Activated CD4-positive, alpha-beta T cell treated with anti-CD3 and anti-CD28 coated beads, Interleukin-2, Interleukin-4, amounts not matched to agents 100 ng/mL and 50 ng/mL, durations not matched to agents 16 hours and 8 hours (primary cell): Measurements from ENCODE around the gene IL20RB.
A peak's percentile ranks its signal among the peaks of the same experiment; 100 is the strongest.

ENCODE experiments used
- DNase-seq: peaks from one replicate; pipeline ENCODE4 v3.0.0-alpha.2; 2020; ENCODE audit warnings: low spot score

IL20RB gene

DNA sequence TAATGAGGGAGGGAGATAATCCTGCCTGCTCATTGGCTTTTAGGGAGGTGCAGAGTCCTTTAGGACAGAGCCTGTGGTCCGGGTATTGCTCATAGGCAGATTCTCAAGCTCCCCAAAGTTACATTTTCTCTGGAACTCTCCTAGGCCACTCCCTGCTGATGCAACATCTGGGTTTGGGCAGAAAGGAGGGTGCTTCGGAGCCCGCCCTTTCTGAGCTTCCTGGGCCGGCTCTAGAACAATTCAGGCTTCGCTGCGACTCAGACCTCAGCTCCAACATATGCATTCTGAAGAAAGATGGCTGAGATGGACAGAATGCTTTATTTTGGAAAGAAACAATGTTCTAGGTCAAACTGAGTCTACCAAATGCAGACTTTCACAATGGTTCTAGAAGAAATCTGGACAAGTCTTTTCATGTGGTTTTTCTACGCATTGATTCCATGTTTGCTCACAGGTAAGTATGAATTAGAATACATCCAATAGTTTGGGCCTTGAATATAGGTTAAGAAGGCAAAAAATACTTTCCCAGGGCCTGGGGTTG, at the start of gene IL20RB:
TSS of gene IL20RB (plus strand) at position 233 of the 538 bp plus-strand sequence. CDS start at position 364, 131 bp downstream.
- no peak for DNase-seq

DNA sequence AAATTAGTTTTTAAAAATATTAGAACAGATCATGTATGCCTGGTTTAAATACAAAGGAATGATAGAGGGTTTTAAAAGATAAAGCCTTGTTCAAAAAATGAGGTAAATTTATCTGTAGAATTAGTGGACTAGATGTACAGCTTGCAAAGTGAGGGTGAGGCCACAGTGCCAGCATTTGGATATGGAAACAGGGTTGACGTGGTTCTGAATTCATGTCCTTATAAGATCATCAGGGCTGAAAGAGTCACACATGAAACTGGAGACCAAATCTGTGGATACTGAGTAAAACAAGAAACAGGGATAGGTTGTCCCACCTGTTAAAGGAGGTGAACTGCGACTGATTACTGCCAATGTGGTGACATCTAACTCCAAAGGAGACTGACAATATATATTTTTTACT, 49.5 kb upstream of the IL20RB start:
- DNase-seq = no peak

- DNase-seq = no peak
Observed at GRCh38 chr3:136909187-136909586, 48.6 kb upstream of the IL20RB start.

DNA sequence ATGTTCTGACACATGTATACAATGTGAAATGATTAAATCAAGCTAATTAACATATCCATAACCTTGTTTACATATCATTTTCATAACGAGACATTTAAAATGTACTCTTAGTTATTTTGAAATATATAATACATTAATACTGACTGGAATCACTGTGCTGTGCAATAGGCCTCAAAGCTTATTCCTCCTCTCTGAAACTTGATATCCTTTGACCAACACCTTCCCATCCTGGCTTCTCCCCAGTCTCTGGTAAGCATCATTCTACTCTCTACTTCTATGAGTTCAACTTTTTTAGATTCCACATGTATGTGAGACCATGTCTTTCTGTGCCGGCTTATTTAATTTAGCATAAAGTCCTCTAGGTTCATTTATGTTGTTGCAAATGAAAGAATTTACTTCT, 47.1 kb upstream of the IL20RB start:
- no peak for DNase-seq

DNA sequence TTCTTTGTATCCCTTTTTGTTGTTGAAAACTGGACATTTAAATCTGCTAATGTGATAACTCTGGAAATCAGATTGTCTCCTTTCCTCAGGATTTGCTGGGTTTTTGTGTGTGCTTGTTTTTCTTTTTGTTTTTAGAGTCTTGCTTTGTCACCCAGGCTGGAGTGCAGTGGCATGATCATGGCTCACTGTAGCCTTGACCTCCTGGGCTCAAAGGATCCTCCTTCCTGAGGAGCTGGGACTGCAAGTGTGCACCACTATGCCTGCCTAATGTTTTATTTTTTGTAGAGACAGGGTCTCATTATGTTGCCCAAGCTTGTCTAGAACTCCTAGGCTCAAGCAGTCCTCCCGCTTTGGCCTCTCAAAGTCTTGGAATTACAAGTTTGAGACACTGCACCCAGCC, 44.6 kb upstream of the IL20RB start:
- no peak for DNase-seq

DNA sequence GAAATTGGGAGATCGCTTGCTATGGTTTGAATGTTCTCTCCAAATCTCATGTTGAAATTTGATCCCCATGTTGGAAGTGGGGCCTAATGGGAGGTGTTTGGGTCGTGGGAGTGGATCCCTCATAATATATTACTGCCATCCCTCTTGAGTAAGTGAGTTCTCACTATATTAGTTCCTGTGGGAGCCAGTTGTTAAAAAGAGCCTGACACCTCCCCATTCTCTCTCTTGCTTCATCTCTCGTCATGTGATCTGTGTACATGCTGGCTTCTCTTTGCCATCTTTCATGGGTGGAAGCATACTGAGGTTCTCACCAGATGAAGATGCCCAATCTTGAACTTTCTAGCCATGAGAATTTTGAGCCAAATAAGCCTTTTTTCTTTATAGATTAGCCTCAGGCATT, 43.0 kb upstream of the IL20RB start:
- no peak for DNase-seq

DNA sequence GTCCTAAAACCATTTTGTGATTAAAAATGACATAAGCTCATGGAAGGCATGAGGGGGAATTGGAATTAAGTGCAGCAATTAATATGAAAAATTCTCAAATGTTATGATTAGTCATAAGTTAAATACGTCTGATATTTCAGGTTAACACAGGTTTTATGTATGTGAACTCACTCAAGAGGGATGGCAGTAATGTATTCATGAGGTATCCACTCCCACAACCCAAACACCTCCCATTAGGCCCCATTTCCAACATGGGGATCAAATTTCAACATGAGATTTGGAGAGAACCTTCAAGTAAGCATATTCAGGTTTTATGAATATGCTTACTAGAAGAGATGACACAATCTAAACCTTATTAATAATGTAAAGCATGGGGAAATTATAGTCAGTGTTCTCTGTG, 41.6 kb upstream of the IL20RB start:
- DNase-seq = no peak

GRCh38 chr3:136919799-136920580, 37.8 kb upstream of the IL20RB start:
- DNase-seq = peak; percentile 76

DNA sequence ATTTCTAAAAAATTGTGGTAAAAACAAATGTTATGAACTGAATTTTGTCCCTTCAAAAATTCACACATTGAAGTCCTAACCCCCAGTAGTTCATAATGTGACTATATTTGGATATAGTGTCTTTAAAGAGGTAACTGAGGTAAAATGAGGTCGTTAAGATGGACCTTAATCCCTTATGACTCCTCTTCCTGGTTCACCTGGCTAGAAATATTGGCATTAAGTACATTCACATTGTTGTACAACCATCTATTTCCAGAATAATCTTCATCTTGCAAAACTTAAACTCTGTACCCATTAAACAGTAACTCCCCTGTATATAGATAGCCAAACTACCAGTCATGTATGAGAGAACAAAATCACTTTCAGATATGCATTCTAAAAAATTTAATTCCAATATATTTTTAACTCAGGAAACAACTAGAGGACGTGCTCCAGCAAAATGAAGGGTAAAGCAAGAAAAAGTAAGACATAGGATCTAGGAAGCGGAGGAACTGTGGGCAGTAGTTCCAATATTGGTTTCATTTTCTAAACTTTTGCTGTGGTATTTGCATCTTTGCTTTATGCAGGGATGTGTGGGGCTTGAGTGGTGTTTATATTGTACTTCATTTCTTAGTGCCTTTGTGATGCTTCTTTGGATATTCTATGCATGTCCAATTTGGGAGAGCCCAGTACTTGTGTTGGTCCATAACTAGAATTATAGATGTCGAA, 36.7 kb upstream of the IL20RB start:
- no peak for DNase-seq

DNA sequence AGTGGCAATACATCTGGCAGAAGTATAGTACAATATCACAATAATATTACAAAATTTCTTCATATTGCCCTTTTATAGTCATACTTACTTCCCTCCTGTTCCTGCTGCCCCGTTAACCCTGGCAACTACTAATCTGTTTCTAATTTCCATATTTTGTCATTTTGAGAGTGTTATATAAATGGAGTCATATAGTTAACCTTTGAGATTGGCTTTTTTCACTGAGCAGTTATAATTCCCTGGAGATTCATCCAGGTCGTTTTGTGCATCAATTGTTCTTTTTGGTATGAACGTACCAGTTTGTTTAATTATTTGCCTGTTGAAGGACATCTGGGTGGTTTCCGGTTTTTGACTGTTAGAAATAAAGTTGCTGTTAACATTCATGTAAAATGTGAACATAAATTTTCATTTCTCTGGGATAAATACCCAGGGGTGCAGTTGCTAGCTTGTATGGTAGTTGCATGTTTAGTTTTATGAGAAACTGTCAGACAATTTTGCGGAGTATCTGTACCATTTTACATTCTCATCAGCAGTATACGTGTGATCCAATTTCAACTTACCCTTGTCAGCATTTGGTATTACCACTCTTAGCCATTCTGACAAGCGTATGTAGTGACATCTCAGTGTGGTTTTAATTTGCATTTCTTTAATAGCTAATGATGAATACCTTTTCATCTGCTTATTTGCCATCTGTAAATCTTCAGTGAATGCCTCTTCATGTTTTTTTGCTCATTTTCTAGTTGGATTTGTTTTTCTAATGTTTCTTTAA, 32.2 kb upstream of the IL20RB start:
- no peak for DNase-seq

GRCh38 chr3:136928240-136928639, 29.5 kb upstream of the IL20RB start:
- no peak for DNase-seq

DNA sequence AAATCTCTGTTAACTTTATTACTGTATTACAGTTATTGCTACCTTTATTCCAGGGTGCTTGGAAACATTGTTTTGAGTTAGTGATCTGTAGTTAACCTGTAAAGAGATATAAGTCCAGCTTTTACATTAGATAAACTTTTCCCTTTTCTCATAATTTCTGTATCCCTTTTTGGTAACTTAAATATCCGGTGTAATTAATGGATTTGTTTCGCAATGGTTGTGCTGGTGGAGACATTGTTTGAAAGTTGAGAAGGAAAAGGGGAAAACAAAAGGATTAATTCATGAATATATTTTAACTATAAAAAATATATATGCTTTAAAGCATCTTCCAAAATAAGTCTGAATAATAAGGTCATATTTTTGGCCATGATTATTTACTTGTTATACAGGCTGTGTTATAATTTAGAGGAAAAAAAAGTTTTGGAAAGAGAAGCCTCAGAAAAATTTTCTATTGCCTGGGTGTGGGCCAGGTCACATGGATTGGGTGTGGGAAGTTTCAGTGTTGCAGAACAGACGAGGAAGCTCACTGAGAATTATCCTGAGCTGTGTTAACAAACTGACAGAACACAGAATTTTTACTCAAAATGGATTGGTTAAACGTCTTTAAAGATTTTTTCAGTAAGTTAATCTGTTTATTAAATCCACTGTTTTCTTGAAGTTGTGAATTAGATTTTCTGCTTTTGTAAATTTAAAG, 27.7 kb upstream of the IL20RB start:
- DNase-seq = no peak

GRCh38 chr3:136931606-136932005, 26.2 kb upstream of the IL20RB start:
- peak; percentile 13 for DNase-seq

DNA sequence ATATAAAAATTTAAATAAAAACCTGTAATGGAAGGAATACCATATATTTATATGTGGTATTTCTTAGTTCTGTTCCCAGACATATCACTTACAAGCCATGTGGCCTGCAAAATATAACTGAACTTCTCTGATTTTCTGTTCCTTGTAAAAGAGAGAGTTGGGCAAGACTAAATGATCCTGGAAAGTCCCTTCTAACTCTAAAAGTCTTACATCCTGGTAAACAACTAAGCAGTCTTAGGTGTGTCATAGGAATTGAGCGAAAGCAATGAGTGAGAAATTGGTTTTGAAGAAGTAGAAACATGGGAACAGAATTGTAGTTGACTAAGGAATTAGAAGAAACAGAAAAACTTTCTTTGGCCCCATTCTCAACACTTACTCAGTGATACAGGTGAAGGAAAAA, 25.3 kb upstream of the IL20RB start:
- DNase-seq = peak; percentile 20

- DNase-seq = no peak
Observed at GRCh38 chr3:136932978-136933772, 24.6 kb upstream of the IL20RB start.

- DNase-seq = no peak
Observed at GRCh38 chr3:136937175-136937574, 20.6 kb upstream of the IL20RB start.

- no peak for DNase-seq
Observed at GRCh38 chr3:136937851-136938250, 19.9 kb upstream of the IL20RB start.

- no peak for DNase-seq
Observed at GRCh38 chr3:136938334-136938733, 19.4 kb upstream of the IL20RB start.

DNA sequence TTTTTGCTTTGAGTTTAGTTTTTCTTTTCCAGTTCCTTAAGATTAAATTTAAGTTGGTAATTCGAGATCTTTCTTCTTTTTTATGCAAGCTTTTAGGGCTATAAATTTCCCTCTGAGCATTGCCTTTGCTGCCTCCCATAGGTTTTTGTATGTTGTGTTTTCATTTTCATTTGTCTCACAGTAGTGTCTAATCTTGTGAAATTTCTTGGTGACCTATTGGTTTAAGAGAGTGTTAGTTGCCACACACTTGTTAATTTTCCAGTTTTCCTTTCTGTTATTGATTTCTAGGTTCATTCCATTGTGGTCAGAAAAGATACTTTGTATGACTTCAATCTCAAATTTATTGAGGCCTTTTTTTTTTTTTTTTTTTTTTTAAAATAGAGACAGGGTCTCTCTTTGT, 18.3 kb upstream of the IL20RB start:
- DNase-seq = no peak

DNA sequence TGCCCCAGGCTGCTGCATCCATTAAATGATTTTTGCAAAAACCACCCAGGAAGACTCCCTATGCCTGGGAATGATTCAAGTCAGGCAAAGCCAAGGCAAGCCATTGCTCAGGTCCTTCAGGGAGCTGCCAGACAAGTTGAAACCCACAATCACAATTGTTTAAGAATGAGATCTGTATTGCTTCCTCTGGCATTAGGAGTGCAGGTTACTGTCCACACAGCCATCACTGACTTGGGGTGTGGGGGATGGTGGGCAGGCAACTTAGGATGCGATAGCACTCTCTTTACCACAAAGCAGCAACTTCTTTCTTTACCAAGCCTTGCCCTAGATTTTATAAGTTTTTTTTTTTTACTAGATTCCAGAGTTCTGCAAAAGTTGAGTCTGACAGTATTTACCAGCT, 15.0 kb upstream of the IL20RB start:
- DNase-seq = no peak

- no peak for DNase-seq
Observed at GRCh38 chr3:136943436-136943835, 14.3 kb upstream of the IL20RB start.
